Measurements from ENCODE around the gene STXBP2.
A peak's percentile ranks its signal among the peaks of the same experiment; 100 is the strongest.

Gene STXBP2

DNA sequence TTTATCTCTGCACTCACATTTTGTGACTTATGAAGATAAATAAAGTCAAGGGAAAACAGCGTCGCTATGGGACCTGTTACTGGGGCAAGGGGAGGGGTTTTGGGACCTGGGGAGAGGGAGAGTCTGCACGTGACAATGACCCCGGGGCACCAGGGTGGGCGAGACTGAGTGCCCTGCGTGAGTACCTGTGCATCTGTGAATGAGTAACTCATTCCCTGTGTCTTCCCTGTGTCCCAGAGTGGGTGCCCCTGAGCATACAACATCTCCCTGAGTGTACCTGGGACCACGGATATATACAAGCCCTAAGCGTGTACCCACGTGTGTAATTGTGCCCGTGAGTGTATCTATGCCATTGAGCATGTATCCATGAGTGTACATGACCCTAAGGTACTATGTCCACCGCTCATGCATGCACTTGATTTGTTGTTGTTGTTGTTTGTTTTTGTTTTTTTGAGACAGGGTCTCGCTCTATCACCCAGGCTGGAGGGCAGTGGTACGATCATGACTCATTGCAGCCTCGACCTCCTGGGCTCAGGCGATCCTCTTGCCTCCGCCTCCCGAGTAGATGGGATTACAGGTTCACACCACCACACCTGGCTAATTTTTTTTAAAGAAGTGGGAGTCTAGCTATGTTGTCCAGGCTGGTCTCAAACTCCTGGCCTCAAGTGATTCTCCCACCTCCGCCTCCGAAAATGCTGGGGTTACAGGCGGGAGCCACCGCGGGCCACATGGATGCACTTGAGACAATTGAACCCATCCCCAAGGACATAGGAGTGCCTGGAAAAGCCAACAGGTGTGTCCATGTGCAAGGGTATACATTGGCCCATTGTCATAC, 43.1 kb downstream of the STXBP2 start:
- no peak for DNase-seq (ENCODE audit: low spot score)

DNA sequence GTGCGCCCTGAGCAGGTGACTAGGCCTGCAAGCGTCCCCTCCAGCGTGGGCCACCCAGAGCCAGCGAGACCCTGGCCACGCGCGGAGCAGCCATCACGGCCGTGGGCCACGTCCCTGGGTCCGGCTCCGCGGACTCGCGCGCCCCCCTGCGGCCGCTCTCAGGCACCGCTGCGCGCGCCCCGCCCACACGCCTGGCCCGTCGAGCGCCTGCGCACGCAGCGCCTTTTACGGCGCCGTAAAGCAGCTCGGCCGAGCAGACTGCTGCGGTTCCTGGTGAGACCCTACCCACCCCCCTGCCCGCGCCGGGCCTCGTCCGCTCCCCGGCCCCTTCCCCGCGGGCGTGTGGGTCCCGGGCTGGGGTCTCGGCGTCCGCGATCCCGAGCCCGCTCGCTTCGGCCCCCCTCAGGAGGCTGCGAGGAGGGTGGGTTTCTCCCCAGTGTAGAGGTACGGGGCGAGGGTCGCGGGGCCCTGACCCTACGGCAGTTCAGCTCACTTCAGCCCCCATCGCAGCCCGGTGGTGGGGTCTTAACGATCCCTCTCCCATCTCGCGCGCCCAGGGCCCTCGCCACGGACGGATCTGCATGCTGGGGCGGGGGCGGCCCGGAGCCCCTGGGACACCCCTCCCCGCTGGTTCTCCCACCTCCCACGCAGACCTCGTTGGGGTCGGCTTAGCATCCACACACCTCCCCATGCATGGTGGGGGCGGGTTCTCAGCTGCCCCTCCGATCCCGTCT, 43.9 kb downstream of the STXBP2 start, which contains the start of gene TRAPPC5:
TSS of gene TRAPPC5 (plus strand) at position 228 of the 734 bp plus-strand sequence. CDS start 1,421 bp downstream, outside the sequence.
- DNase-seq (ENCODE audit: low spot score) = peak; percentile 90

- DNase-seq (ENCODE audit: low spot score) = peak; percentile 76
Measured at GRCh38 chr19:7681340-7682174, 44.6 kb downstream of the STXBP2 start.

DNA sequence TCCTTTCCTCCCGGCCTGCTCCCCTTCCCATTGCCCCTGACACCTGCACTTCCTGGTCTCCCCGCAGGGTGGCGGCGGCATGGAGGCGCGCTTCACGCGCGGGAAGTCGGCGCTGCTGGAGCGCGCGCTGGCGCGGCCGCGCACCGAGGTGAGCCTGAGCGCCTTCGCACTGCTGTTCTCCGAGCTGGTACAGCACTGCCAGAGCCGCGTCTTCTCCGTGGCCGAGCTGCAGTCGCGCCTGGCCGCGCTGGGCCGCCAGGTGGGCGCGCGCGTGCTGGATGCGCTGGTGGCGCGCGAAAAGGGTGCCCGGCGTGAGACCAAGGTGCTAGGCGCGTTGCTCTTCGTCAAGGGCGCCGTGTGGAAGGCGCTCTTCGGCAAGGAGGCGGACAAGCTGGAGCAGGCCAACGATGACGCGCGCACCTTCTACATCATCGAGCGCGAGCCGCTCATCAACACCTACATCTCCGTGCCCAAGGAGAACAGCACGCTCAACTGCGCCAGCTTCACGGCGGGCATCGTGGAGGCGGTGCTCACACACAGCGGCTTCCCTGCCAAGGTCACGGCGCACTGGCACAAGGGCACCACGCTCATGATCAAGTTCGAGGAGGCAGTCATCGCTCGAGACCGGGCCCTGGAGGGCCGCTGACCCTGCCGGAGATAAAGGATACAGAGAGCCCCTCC, 45.4 kb downstream of the STXBP2 start:
- no peak for DNase-seq (ENCODE audit: low spot score)

DNA sequence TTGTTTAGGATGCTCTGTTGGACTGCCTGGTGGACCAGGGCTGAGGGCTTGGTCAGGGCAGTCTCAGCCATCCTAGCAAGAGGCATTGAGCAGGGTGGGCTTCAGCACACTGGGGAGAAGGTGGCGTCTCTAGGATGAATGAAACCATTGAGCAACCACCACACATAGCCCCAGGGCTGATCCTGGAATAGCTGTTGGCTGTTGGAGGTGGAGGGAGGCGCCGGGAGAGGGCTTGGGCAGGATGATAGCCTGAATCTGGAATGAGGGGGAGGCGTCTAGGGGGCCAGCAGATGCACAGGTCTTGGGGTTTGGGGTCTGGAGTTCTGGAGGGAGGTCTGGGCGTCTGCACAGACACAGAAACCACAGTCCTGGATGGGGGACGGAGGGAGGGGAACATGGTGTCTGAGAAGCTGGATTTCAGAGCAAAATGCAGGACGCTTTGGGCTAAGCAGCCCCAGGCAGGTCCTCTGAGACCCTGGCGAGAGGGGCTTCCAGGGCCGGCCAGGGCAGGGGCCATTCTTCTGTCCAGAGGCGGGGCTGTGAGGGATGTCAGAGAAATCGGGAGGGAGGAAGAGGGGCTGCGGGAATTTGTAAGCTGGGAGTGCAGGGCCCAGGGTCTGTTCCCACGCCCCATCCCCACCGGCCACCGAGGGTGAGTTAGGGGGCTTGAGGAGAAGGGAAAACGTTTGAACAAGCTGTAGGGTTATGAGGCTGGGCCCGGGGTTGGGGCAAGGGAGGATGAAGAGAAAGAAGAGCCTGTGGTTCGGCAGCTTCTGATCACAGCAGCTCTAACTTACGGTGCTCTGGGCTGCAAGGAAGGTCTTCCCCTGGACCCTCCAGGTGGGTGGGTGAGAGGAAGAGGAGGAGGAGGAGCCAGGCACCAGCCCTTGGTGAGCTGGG, 48.9 kb downstream of the STXBP2 start:
- no peak for DNase-seq (ENCODE audit: low spot score)

DNA sequence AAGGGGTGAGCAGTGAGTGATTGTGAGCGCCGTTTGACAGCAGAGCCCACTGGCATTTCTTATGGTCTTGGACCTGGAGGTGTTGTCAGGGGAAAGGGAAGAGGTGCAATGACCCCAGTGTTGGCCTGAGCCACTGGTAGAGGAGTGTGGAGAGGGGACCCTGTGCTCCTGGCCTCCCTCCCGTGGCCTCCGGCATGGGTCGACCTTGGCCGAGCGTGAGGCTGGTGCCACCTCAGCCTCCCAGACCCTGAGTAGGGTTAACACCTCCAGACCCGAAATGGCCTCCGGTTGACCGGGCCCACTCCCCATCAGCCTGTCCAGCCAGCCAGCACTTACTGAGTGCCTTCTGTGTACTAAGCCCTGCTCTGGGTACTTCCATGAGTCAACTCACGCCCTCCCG, 50.3 kb downstream of the STXBP2 start:
- DNase-seq (ENCODE audit: low spot score) = no peak

DNA sequence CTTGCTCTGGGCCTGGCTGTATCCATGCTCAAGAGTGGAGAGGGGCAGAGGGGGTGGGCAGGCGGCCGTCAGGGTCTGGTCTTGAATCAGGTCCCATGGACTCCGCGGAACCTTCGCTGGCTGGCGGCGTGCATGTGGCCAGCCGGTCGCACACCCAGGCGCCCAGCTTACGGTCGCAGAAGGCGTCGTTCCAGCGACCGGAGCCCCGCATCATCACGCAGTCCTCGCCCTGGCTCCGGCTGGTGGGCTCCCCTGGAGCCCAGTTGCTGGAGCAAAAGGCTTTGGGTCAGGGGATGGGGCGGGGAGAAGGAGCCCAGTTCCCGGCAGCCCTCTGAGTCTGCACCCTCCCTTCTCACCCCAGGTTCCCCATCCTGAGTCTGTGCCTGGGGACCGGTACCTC, 52.3 kb downstream of the STXBP2 start:
- no peak for DNase-seq (ENCODE audit: low spot score)

GRCh38 chr19:7690779-7691258, 53.9 kb downstream of the STXBP2 start:
- no peak for DNase-seq (ENCODE audit: low spot score)

GRCh38 chr19:7691497-7691896, 54.6 kb downstream of the STXBP2 start:
- no peak for DNase-seq (ENCODE audit: low spot score)

DNA sequence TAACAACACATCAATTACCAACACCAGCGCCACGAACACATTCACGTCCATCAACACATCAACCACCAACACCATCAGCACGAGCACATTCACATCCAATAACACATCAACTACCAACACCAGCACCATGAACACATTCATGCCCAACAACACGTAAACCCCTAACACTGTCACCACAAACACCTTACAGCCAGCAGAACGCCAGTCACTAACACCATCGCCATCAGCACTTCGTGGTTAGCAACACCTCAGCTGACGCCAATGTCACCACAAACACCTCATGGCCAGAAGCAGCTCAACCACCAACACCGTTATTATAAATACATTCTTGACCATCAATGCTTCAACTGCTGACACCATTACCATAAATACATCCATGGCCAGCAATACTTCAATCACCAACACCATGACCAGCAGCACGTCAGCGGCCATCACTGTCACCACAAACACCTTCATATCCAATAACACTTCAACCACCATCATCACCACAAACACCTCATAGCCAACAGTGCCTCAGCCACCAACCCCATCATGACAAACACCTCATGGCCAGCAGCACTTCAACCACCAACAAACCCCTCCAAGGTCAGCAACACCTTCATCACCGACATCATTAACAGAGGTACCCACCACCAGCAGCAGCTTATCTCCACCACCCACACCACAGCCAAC, 55.6 kb downstream of the STXBP2 start:
- DNase-seq (ENCODE audit: low spot score) = no peak

GRCh38 chr19:7694499-7694898, 57.6 kb downstream of the STXBP2 start:
- no peak for DNase-seq (ENCODE audit: low spot score)
